ENCODE data around the gene CNTN5. TPM values are rescaled to one million over a fixed set of nuclear protein-coding genes. Genes with fewer than 3 reads are reported as not detected.

Gene CNTN5
- polyA plus RNA-seq, 1 donor (not counting 4 experiments of a cell fraction or from before 2014, with no cell fraction given) = not detected

DNA sequence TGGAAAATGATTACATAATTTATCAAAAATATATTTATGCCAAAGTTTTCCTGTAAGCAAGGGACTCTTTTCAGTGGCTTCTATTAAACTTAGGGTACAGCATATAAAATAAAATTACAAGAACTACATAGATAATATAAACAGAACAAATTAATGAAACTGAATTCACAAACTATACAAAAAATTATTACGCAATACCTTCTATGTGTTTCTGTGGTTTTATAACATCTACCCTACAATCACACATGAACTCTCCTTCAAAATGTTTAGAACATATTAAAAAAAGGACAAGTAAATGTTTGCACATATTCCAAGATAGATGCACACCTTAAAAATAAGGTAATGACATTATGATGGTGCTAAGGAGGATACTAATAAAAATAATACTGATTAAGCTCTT is 235.9 kb downstream of the CNTN5 start:
- no peaks in the 10 kb centered on the region for H3K36me3 ChIP-seq (ENCODE audit: control insufficient read depth in 2 of 2, extremely low read depth in 1 of 2, insufficient read depth in 2 of 2, low read length in 2 of 2)
- H3K27ac ChIP-seq (ENCODE audit: control insufficient read depth, insufficient read depth, low read length) = no peak overlapping the region
- no peak overlapping the region for H2AFZ ChIP-seq (ENCODE audit: control insufficient read depth, low read length)
- TF ChIP-seq, protein P1, sequence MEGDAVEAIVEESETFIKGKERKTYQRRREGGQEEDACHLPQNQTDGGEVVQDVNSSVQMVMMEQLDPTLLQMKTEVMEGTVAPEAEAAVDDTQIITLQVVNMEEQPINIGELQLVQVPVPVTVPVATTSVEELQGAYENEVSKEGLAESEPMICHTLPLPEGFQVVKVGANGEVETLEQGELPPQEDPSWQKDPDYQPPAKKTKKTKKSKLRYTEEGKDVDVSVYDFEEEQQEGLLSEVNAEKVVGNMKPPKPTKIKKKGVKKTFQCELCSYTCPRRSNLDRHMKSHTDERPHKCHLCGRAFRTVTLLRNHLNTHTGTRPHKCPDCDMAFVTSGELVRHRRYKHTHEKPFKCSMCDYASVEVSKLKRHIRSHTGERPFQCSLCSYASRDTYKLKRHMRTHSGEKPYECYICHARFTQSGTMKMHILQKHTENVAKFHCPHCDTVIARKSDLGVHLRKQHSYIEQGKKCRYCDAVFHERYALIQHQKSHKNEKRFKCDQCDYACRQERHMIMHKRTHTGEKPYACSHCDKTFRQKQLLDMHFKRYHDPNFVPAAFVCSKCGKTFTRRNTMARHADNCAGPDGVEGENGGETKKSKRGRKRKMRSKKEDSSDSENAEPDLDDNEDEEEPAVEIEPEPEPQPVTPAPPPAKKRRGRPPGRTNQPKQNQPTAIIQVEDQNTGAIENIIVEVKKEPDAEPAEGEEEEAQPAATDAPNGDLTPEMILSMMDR (optimal IDR thresholded peaks at IDR 0.05 in 1 of 3, IDR thresholded peaks at IDR 0.05 in 1 of 3, conservative IDR thresholded peaks at IDR 0.05 in 1 of 3; ENCODE audit: extremely low read depth in 1 of 3, insufficient read depth in 2 of 3, low read length in 3 of 3) = no peak
- TF ChIP-seq EZH2 (IDR thresholded peaks at IDR 0.05; ENCODE audit: low read length) = no peak
- H3K4me2 ChIP-seq (ENCODE audit: control insufficient read depth, extremely low read depth, insufficient read depth, low read depth, low read length) = no peak overlapping the region
- FAIRE-seq = no peak
- H3K4me3 ChIP-seq (ENCODE audit: control insufficient read depth in 2 of 3, extremely low read depth in 1 of 3, insufficient read depth in 2 of 3, low read depth in 1 of 3, low read length in 3 of 3) = no peak overlapping the region
- no peaks in the 10 kb centered on the region for H3K27me3 ChIP-seq (ENCODE audit: control insufficient read depth, extremely low read depth, insufficient read depth, low read length)
- no peak for DNase-seq (ENCODE audit: low read depth, low spot score)
- dilution Hi-C loops (cut with MboI; ENCODE audit: extremely low pct_ligation_motif_present, low sequenced_read_pairs) = no loop called here
- no peaks in the 10 kb centered on the region for H3K9me1 ChIP-seq (ENCODE audit: control insufficient read depth, extremely low read depth, insufficient read depth, low read length)
- no peak overlapping the region for H3K9ac ChIP-seq (ENCODE audit: control insufficient read depth, extremely low read depth, insufficient read depth, low read length)
- no peaks in the 10 kb centered on the region for H3K79me2 ChIP-seq (ENCODE audit: control insufficient read depth, insufficient read depth, low read length)
- no peaks in the 10 kb centered on the region for H3K4me1 ChIP-seq (ENCODE audit: control insufficient read depth, extremely low read depth, insufficient read depth, low read length)
- no peaks in the 10 kb centered on the region for H3K9me3 ChIP-seq (ENCODE audit: control insufficient read depth, low read depth, low read length)
- H4K20me1 ChIP-seq (ENCODE audit: control insufficient read depth, extremely low read depth, insufficient read depth, low read length) = no peaks in the 10 kb centered on the region

DNA sequence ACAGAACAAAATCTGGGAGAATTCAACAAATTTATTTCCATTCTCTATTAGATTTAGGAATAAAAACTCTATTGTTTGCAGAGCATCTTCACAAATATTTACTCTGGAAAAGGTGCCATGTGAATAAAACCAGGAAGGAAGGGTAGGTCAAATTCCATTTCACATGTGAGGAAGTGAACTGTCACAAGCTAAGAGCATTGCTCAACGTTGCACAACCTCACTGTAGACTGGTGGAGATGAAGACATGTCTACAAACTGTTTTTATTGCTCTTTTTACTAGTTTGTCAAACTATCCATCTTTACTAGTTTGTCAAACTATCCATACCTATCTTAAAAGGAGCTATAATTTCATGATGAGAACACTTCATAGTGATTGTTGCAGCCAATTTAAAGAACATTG is 236.4 kb downstream of the CNTN5 start:
- no peaks in the 10 kb centered on the region for H3K27me3 ChIP-seq (ENCODE audit: control insufficient read depth, extremely low read depth, insufficient read depth, low read length)
- H3K9ac ChIP-seq (ENCODE audit: control insufficient read depth, extremely low read depth, insufficient read depth, low read length) = no peak overlapping the region
- no peaks in the 10 kb centered on the region for H3K9me1 ChIP-seq (ENCODE audit: control insufficient read depth, extremely low read depth, insufficient read depth, low read length)
- no peak overlapping the region for H3K4me2 ChIP-seq (ENCODE audit: control insufficient read depth, extremely low read depth, insufficient read depth, low read depth, low read length)
- H3K9me3 ChIP-seq (ENCODE audit: control insufficient read depth, low read depth, low read length) = no peaks in the 10 kb centered on the region
- TF ChIP-seq, protein P1 (optimal IDR thresholded peaks at IDR 0.05 in 1 of 3, IDR thresholded peaks at IDR 0.05 in 1 of 3, conservative IDR thresholded peaks at IDR 0.05 in 1 of 3; ENCODE audit: extremely low read depth in 1 of 3, insufficient read depth in 2 of 3, low read length in 3 of 3) = no peak
- no peaks in the 10 kb centered on the region for H3K79me2 ChIP-seq (ENCODE audit: control insufficient read depth, insufficient read depth, low read length)
- no peaks in the 10 kb centered on the region for H3K36me3 ChIP-seq (ENCODE audit: control insufficient read depth in 2 of 2, extremely low read depth in 1 of 2, insufficient read depth in 2 of 2, low read length in 2 of 2)
- H3K4me1 ChIP-seq (ENCODE audit: control insufficient read depth, extremely low read depth, insufficient read depth, low read length) = no peaks in the 10 kb centered on the region
- H3K27ac ChIP-seq (ENCODE audit: control insufficient read depth, insufficient read depth, low read length) = no peak overlapping the region
- no peak overlapping the region for H3K4me3 ChIP-seq (ENCODE audit: control insufficient read depth in 2 of 3, extremely low read depth in 1 of 3, insufficient read depth in 2 of 3, low read depth in 1 of 3, low read length in 3 of 3)
- dilution Hi-C loops (cut with MboI; ENCODE audit: extremely low pct_ligation_motif_present, low sequenced_read_pairs) = no loop called here
- no peak overlapping the region for H2AFZ ChIP-seq (ENCODE audit: control insufficient read depth, low read length)
- no peaks in the 10 kb centered on the region for H4K20me1 ChIP-seq (ENCODE audit: control insufficient read depth, extremely low read depth, insufficient read depth, low read length)
- no peak for DNase-seq (ENCODE audit: low read depth, low spot score)
- no peak for FAIRE-seq
